HG02870 (cell line): ENCODE results near the gene TSPAN9.

Experiments used
- ATAC-seq: cut with Tn5 transposase; IDR thresholded peaks from one replicate; pipeline ENCODE4 v1.9.1; 2021; ENCODE audit warnings: mild to moderate bottlenecking, moderate library complexity; ENCODE audit not compliant: unreplicated experiment

Gene TSPAN9

DNA sequence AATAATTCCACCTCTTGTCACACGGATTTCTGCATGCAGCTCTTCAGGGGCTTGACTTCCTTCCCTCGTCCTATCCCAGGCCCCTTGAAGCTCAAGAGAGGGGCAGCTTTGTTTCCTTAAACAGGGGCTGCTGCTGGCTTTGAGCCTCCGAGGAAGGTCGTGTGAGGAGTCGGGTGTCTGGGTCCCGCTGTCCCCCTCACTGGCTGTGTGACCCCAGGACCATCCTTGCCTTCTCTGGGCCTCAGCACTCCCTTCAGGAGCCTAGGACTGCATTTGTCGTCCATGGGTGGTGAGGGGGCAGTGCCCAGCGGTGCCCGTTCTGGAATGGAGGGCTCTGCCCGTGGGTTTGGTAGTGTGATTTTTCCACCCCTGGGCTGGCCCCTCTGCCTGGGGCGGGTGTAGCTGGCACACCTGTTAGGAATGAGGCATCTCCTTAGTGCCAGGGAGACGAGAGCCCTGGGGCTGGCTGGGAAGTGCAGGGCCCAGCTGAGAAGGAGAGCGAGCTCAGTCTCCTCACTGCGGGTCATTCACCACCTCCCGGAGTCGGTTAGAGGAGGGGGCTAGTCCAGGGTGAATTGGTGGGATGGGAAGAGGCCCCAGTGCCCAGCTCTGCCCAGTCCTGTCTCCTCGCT is 60.8 kb downstream of the TSPAN9 start:
- no peak for ATAC-seq

DNA sequence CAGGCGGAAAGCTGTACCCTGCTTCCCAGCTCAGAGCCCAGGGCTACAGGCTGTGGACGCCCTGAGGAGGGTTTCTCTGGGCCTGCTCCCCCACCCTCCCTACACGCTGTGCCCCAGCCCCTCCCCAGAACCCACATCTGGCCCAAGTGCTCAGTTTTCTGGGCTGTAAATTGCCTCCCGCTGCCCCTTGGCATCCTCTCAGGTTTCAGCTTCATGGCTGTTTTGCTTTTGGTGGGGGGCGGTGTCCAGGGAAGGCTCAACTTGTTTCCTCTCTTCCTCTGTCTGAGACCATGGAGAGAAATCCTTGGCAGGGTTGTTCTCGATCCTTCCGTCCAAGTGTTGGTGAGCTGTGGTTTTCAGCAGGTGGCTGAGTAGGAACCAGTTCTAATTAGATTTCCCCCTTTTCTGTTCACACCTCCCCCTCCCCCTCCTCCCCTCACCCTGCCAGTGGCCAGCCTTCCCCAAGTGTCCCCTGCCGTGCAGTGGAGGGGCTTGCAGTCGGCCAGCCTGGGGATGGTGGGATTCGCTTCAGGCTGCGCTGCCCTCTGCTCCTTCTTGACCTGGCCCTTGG is 61.8 kb downstream of the TSPAN9 start:
- ATAC-seq: no peak

DNA sequence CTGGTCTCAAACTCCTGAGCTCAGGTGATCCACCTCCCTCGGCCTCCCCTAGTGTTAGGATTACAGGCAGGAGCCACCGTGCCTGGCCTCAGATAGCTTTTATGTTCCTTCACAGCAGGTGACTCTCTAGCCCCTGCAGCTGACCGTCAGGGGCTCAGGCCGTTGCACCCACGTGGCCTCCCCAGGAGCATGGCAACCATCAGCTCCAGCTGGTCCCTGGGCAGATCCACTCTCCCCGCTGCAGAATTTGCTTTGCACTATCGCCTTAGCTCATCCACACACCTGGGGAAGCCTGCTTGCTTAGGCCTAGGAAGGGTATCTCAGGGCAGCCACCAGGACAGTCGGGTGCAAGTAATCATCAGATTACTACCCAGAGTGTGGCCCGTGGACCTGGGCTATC is 62.6 kb downstream of the TSPAN9 start:
- ATAC-seq: no peak

DNA sequence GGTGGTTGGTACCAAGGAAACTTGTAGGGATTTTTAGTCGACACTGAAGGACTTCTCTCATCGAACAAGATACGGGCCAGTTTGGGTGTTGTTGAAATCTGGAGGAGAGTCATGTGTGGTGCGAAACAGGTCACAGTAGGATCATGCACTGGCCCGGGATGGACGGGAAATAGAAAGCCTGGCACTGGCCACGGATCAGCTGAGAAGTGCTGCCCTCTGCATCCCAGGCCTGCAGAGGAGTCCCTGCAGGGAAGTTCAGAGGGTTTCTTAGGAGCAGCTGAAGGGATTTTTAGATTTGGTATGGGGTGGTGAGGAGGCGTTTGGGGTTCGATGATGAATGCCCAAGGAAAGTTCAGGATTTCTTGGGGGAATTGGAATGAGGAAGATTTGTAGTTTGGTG is 63.1 kb downstream of the TSPAN9 start:
- ATAC-seq: no peak

DNA sequence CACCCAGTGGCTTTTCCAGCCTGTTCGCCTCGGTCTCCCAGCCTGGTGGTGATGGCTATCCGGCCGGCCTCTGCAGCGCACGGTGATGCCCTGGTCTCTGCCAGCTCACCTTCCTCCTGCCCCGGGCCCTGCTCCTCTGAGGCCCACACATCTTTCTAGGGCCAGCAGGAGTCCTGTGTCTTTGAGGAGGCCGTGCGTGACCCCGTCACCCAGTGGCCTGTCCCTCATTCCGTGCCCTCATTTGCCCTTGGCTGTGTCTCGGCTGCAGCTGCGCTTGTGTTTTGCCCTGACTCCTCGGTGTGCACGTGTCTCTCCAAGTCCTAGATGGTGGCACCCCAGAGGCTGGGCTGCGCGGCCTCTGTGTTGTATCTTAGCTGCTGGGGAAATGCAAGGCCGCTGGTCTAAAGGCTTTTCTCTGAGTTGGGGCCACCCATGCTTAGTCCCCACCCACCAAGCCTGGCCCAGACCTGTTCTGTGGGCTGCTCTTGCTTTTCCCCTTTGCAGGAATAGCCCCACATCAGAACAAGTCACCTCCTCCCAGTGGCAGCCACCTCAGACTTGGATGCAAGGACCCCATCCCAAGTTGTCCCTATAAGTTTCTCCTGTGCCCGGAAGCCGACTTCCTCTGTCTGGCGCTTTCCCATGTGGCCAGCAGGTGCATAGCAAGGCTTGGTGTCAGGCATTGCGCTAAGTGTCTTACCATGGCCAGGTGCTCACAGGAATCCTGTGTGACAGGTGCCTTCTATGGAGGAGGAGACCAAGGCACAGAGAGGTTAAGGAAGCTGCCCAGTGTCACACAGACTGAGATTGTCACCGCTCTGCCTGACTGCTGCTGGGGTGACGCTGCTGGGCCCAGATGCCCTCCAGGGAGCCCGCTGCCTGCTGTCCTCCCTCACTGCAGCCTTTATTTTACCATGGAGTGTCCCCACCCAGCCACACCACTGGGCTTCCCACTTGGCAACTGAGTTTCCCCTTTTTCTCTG is 64.5 kb downstream of the TSPAN9 start:
- ATAC-seq: no peak

DNA sequence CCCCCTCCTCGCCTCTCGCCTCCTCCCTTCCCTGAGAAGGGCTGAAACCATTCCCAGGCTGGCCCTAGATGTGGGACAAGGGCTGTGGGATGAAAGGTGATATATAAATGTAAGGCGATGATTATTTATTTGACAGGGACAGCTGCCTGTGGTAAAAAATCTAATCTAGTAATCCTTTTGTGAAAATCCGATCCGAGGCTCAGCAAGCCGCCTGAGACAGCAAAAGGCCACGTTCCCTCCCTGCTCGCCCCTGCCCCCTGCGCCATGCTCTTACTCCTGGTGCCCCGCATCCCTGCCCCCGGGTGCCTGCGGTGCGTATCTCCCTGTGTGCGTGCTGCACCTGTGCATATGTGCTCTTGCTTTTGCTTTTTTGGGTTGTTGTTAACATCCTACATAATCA is 65.2 kb downstream of the TSPAN9 start:
- no peak for ATAC-seq

DNA sequence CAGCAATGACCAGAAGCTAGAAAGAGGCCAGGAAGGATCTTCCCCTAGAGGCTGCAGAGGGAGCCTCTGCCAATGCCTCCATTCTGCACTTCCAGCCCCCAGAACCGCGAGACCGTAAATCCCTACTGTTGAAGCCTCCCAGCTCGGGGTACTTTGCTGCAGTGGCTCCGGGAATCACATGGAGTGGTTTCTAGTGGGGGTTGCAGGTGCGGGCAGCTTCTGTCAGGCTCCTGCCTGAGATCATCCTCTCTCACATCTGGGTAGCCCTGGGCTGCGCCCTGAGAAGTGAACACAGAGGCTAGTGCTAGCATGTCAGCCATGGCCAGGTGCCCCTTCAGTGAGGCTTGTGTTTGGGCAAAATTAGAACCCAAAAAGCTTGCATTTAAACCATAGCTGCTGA is 67.3 kb downstream of the TSPAN9 start:
- no peak for ATAC-seq

DNA sequence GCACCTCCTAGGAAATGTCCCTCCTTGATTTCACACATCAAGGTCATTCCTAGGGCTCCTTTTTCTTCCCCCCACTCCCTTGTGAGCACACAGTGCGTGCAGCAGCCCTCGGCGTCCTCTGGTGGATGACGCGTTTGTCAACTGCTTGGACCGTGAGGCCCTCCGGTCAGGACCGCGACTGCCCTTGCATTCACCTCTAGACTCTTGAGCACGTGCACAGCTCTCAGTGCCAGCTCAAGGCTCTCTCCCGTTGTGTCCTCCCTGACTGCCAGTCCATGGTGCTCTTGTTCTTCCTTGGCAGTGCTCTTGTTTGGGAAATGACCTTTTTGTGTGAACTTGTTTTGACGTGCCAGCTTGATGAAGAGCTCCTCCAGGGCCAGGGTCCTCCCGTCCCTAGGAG is 67.9 kb downstream of the TSPAN9 start:
- no peak for ATAC-seq

DNA sequence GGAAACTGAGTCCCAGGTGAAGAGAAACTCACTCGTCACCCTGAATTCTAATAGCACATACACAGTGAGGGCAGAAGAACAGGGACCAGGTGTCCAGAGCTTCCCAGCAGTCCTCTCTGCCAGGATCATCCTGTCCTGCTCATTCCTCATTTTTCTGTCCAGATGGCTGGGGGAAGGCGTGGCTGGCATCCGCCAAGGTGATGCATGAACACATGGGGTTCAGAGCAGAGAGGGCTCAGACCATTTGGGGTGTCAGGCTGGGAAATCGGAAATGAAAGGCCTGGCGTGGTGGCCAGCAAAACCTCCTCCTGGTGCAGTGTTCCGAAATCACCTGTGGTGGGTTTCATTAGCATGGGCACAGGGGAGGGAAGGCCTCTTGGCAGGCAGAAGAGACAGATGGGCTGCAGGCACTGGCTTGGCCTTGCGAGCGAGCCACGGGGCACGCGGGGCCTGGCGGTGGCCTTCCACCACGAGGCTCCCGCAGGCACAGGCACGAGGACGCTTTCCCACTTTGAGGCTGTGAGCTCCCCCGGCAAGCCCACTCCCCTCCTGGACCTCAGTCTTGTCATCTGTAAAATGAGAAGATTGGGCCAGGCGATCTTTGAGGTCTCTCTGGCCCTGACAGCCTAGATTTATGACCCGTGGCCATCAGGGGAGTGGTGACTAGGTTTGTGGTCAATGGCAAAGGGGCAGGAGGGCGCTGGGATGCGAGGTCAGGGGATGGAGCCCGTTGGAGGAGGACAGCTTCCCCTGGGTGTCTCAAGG is 68.5 kb downstream of the TSPAN9 start:
- no peak for ATAC-seq

DNA sequence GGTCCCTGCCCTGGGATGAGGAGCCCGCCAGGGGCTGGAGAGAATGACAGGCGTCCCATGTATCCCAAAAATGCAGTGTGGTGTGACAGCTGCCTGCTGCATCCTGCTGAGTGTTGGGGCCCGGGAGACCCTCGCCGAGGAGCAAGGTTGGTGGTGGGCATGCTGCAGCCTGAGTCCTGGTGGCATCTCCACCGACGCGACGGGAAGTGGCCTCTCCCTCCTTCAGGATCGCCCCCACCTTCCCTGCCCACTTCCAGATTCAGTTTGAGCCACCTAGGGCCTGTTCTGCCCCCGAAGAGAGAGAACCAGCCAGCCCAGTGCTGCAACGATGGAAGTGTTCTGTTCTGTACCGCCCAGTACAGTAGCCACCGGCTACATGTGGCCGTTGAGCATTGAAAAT is 70.1 kb downstream of the TSPAN9 start:
- no peak for ATAC-seq

DNA sequence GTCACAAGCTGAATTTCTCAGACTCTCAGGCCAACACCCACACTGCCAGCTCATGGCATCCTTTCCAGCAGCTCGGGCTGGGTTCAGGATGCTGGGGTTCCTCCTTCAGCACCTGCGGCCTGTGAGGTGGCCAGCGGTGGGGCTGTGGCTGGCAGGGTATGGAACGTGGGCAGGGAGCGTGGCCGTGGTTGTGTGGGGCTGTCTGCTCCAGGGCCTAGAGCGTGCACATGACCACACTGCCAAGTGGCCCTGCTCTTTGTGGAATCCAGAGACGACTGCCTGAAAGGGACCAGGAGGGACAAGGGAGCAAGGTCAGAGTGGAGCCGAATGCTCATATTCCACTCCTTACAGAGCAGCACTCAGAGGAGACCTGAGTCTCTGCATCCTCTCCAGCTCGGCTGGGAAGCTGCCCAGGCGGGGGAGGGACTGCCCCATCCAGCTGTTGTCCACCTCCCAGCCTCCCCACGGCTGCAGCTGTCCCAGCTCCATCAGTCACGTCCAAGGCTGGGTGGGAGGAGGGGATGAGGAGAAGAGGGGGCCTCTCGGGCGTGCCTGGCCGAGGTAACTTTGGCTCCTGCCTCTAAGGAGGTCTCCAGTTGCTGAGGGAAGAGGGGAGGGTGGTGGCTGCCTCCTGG is 71.3 kb downstream of the TSPAN9 start:
- ATAC-seq: no peak

DNA sequence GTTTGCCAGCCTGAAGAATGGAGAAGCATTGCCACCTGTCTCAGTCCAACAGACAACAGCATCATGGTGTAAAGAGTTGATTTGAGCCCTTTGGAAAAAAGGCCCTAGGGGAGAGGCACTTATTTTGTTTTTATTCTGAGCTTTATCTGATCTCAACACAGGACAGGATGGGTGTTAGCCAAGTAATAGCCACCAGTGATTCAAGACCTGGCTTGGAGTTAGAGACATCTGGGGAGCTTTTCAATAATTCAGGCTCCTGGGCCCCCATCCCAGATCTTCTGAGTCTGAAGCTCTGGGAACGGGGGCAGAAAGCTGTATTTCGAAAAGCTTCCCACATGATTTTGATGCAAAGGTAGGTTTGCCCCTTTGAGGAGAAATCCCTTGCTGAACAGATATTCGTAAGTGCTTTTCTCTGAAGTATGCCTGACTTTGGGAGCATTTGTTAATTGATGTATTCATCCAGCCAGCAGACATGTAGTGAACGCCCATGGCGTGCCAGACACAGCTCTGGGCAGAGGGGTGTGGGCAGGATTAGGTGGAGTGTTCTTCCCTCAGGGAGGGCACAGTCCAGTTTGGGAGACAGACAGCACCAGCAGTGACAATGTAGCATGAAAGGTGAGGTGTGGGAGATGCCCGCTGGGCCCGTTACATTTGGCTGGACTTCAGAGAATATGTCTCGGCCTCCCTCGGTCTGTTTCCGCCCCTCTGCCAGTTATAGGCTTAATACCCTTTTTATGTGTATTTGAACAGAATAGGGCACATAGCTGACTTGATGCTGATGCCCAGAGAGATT is 72.5 kb downstream of the TSPAN9 start:
- no peak for ATAC-seq

DNA sequence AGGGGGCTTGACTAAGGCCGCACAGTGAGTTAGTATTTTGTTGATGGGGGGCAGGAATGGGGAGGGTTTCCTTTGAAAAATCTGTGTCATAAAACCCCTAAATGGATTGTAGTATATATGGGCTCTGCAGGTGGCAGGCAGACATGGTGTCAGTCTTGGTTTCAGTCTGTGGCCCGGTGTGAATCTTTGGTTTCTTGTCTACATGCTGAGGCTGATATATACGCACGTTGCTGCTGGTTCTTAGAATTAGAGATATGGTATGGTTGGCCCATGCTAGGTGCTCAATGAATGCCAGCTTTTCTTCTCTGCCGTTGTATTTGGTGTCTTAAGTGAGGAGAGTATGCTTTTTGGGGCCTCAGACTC is 73.1 kb downstream of the TSPAN9 start:
- ATAC-seq: no peak

DNA sequence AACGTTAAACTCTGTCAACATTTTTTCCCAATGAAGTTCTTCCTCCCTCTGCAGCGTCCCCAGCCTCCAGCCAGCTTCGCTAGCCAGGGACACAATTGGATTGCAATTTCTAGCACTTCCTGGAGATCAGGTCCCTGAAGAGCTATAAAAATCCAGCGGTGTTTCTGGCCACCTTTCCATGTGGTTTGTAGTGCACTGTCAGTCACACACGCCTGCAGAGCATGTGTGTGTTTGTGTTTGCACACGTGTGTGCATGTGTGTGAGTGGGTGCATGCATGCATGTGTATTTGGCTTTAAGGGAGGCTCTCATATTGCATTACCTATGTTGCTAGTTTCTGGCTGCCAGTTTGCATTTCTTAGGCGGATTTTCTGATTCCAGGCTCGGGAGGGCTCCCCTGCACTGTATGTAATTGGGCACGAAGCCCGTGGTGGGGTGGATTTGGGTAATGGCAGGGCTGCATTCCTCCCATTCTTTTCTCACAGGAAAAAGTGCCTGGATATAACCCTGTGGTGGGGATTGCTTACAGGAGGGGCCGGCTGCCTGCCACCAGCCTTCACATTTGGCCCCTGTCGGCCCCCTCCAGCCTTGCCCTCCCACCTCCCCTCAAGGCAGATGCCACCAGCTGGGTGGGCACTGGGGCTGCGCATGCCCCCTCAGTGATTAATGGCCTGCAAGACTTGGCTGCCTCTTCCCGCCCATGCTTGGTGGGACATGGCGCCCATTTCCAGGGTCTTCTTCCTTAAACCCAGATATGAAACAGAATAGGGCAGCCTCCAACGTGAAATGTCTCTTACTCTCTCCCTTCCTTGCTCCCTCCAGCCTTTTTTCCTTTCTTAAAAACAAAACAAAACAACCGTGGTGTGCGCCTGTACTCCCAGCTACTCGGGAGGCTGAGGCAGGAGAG is 74.0 kb downstream of the TSPAN9 start:
- ATAC-seq: no peak

DNA sequence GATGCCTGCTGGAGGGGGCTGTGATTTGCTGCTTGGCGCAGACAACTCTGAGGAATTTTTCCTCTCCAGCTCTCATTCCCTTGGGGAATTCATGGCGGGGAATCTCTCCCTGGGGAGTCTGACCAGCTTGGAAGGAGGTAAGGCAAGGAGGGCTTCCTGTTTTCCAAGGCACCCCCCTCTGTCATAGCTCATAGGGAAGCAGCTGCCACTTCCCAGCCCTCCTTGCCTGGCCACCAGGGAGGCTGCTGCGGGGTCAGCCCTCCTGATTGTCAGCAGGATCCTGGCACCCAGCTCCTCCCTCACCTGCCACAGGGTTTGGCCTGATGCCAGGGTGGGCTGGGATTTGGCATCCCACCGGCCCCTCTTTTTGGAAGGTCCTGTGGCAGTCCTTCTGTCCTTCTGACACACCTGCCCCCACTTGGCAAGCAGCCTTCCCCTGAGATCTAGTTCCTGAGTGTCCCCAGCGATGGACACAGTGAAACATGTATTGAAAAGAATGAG is 74.9 kb downstream of the TSPAN9 start:
- ATAC-seq: no peak

DNA sequence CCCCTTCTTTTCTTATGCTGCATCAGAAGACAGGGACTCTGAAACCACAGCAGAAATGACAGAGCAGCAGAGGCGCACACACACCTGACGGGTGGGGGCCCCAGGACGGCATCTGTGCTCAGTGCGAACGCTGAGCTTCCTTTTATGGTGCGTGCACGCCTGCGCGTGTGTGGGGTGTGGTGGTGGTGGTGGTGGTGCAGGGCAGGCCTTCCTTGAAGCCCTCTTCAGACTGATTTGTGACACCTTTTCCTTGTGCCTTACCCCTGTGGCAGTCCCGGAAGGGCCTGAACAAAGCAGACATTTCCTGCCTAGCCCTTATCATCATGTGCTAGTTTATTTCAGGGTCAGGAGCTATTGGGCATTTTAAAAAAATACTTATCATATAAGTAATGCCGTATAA is 75.7 kb downstream of the TSPAN9 start:
- no peak for ATAC-seq

DNA sequence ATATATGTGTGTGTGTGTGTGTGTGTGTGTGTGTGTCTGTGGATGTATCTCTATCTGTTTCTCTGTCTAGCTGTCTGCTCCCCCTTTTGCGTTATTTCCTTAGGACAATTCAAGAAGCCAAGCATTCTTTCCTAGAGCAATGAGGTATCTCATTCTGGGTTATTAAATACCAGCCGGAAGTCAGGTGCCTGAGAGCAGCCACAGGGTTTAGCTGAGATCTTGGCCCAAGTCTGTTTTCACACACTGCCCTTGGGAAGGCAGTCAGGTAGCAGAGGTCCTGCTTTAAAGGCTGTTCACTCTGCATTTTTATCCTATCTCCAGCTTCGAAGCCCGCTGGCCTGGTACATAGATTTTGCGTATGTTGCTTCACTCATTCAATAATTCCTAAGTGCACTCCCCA is 76.8 kb downstream of the TSPAN9 start:
- ATAC-seq: no peak

DNA sequence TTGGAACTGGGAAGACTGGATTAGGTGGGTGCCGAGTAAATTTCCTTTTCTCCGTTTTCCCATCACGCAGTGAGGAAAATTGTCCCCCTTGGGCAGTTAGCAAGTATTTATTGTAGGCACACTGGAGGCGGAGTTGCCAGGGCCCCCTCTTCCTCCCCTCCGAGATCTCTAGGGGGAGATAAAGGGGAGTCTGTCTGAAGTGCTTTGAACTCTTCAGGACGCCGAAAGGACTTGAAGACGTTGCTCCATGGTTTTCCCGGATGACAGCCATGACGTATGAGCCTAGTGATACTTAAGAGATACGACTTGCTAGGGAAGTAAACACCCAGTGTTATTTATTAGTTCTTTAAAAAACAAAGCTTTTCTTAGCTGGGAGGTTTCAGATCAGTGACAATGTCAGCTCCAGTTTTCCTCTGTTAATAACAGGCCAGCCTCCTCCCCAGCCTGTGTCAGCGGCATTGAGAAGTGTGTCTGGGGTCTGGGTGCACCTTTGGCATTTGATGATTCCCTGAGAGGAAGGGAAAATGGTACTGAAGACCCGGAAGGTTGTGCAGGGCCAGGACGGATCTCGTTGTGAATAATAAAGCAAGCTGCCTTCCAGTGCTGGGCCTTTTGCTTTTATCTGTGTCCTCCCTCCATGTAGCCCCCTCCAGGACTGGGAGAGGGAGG is 78.7 kb downstream of the TSPAN9 start:
- no peak for ATAC-seq
